Measurements from ENCODE around the gene DOC2B. TPM values are rescaled to one million over a fixed set of nuclear protein-coding genes. Genes with fewer than 3 reads are reported as not detected.
"Not testable (repeated sequence)": the region's sequence is repeated elsewhere in the genome, so short reads cannot be mapped to it uniquely, and the experiment has no call there.

The DOC2B gene
- total and polyA plus RNA-seq, 2 donors = 2.9 to 4.4 TPM

DNA sequence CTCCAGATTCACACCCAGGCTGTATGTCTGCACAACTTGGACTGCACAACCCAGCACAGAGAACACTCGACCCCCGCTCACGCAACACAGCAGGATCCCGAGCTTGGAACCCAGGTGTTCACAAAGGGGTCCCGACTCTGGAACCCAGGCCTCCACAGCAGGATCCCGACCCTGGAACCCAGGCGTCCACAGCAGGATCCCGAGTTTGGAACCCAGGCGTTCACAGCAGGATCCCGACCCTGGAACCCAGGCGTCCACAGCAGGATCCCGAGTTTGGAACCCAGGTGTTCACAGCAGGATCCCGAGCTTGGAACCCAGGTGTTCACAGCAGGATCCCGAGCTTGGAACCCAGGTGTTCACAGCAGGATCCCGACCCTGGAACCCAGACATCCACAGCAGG is 16.8 kb upstream of the DOC2B start:
- peaks cover 0 to 12% of the 10 kb centered on the region in 2 donors for H3K4me1 ChIP-seq (ENCODE audit: control insufficient read depth in 2 of 2, insufficient read depth in 2 of 2, low read length in 2 of 2)
- H3K27me3 ChIP-seq (ENCODE audit: control insufficient read depth in 2 of 2, insufficient read depth in 1 of 2, low read length in 1 of 2); H3K27ac ChIP-seq (ENCODE audit: low read depth in 1 of 2, low read length in 1 of 2); H3K4me3 ChIP-seq (ENCODE audit: low read length in 2 of 2); DNase-seq (ENCODE audit: low read depth in 6 of 9, low spot score in 9 of 9); H3K36me3 ChIP-seq (ENCODE audit: control insufficient read depth in 2 of 2, insufficient read depth in 2 of 2, low read length in 1 of 2): not testable (repeated sequence)
- peaks cover 1 to 21% of the 10 kb centered on the region in 2 donors for H3K9me3 ChIP-seq (ENCODE audit: control insufficient read depth in 2 of 2, insufficient read depth in 1 of 2, low read length in 1 of 2)
- WGBS = 94% methylated on average over 15 of the region's 15 CpGs

DNA sequence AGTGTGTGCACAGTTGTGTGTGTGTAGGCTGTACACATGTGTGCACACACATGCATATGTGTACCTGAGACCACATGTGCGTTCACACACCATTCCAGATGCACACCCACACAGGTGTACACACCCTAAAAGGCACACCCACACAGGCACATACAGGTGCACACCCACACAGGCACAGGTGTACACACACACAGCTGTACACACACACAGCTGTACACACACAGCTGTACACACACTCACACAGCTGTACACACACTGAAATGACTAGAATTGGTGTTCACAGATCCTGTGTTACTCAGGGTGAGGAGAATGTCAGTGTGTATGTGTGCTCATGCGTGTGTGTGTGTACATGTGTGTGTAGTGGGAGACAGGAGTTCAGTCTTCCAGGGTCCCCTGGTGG is 15.9 kb upstream of the DOC2B start:
- WGBS = 98% methylated on average over 2 of the region's 2 CpGs
- DNase-seq (ENCODE audit: low read depth in 6 of 9, low spot score in 9 of 9) = no peak
- H3K27me3 ChIP-seq (ENCODE audit: control insufficient read depth in 2 of 2, insufficient read depth in 1 of 2, low read length in 1 of 2) = no peaks in the 10 kb centered on the region

DNA sequence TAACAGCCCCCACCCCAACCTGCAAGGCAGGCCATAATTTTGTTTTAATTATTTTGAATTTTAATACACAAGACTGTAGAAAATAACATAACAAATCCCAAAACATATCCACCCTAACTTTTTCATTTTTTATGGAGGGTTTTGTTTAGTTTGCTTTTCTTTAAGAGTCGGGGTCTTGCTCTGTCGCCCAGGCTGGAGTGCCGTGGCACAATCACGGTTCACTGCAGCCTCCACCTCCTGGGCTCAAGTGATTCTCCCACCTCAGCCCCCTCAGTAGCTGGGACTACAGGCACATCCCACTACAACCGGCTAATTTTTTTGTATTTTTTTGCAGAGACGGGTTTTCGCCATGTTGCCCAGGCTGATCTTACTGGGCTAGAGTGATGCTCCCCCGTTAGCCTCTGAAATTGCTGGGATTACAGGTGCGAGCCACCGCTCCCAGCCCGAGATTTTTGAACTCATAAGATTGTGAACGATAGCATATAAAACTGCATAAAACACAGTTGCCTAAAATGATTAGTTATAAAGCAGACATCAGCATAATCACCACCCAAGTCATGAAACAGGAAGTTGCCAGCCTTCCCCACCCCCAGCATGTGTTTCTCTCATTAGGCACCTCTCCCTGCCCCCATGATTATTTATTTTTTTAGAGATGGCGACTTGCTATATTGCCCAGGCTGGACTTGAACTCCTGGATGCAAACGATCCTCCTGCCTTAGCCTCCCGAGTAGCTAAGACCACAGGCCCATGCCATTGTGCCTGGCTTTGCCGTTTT is 13.6 kb upstream of the DOC2B start:
- H3K9me3 ChIP-seq (ENCODE audit: control insufficient read depth in 2 of 2, insufficient read depth in 1 of 2, low read length in 1 of 2) = peaks cover 1 to 28% of the 10 kb centered on the region in 2 donors
- DNase-seq (ENCODE audit: low read depth in 6 of 9, low spot score in 9 of 9) = no peak
- 89% methylated on average over 16 of the region's 16 CpGs for WGBS
- H3K36me3 ChIP-seq (ENCODE audit: control insufficient read depth in 2 of 2, insufficient read depth in 2 of 2, low read length in 1 of 2) = no peaks in the 10 kb centered on the region
- peaks cover 0 to 5% of the 10 kb centered on the region in 2 donors for H3K4me1 ChIP-seq (ENCODE audit: control insufficient read depth in 2 of 2, insufficient read depth in 2 of 2, low read length in 2 of 2)
- no peaks in the 10 kb centered on the region for H3K27me3 ChIP-seq (ENCODE audit: control insufficient read depth in 2 of 2, insufficient read depth in 1 of 2, low read length in 1 of 2)
- H3K27ac ChIP-seq (ENCODE audit: low read depth in 1 of 2, low read length in 1 of 2) = no peak overlapping the region
- H3K4me3 ChIP-seq (ENCODE audit: low read length in 2 of 2) = no peak overlapping the region

More for the DNA sequence above, 15.9 kb upstream of the DOC2B start:
- Histone ChIP-seq H3K4me3 (ENCODE audit: low read length in 2 of 2) (no peak overlapping the region), H3K27ac (ENCODE audit: low read depth in 1 of 2, low read length in 1 of 2) (no peak overlapping the region), H3K9me3 (ENCODE audit: control insufficient read depth in 2 of 2, insufficient read depth in 1 of 2, low read length in 1 of 2) (peaks cover 1 to 28% of the 10 kb centered on the region in 2 donors), H3K4me1 (ENCODE audit: control insufficient read depth in 2 of 2, insufficient read depth in 2 of 2, low read length in 2 of 2) (peaks cover 0 to 12% of the 10 kb centered on the region in 2 donors), H3K36me3 (ENCODE audit: control insufficient read depth in 2 of 2, insufficient read depth in 2 of 2, low read length in 1 of 2) (no peaks in the 10 kb centered on the region)

DNA sequence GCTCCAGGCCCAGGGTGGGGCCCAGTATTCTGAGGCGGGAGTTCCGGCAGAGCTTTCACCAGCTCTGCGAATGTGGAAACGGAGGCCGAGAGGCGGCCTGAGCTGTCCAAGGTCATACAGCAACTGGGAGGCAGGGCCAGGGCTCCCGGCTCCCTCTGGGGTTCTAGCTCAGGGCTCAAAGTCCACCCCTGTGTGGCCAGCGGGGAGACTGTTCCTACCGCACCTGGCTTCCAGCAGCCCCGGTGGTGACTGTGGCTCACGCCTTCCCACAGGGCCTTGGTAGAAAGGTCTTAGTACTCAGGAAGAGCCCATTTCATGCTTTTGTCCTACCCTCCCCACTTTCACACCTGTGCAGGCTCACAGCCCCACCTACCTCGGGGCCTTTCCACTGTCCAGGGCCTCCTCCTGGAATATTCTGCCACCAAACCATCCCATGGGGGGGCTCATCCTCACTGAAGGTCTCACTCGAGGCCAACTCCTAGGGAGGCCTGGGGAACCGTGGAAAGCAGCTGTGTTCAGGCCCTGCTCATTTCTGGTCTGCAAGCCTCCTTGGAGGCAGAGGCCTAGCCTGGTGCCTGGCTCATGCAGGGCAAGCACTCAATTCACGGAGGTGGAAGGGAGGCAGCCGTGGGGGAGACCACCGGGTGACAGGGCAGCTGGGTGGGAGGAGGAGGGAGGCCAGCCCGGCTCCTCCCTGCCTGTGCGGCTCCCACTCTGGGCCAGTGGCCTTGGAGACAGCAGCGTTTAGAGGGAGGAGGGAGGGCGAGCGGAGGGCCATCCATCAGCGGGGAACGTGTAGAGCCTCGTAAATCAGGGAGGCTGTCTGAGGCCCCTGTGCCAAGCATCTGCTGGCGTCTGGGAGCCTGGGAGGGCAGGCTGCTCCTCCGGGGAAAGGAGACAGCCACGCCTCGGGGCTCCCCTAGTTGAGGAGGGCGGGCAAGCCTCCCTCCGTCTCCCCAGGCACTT is 12.7 kb upstream of the DOC2B start:
- no peaks in the 10 kb centered on the region for H3K27me3 ChIP-seq (ENCODE audit: control insufficient read depth in 2 of 2, insufficient read depth in 1 of 2, low read length in 1 of 2)
- no peaks in the 10 kb centered on the region for H3K36me3 ChIP-seq (ENCODE audit: control insufficient read depth in 2 of 2, insufficient read depth in 2 of 2, low read length in 1 of 2)
- H3K4me1 ChIP-seq (ENCODE audit: control insufficient read depth in 2 of 2, insufficient read depth in 2 of 2, low read length in 2 of 2) = no peaks in the 10 kb centered on the region
- no peak for DNase-seq (ENCODE audit: low read depth in 6 of 9, low spot score in 9 of 9)
- no peak overlapping the region for H3K27ac ChIP-seq (ENCODE audit: low read depth in 1 of 2, low read length in 1 of 2)
- 81% methylated on average over 31 of the region's 31 CpGs for WGBS
- peaks cover 1 to 28% of the 10 kb centered on the region in 2 donors for H3K9me3 ChIP-seq (ENCODE audit: control insufficient read depth in 2 of 2, insufficient read depth in 1 of 2, low read length in 1 of 2)
- no peak overlapping the region for H3K4me3 ChIP-seq (ENCODE audit: low read length in 2 of 2)

- Histone ChIP-seq H3K4me3 (ENCODE audit: low read length in 2 of 2) (no peak overlapping the region), H3K27ac (ENCODE audit: low read depth in 1 of 2, low read length in 1 of 2) (no peak overlapping the region), H3K36me3 (ENCODE audit: control insufficient read depth in 2 of 2, insufficient read depth in 2 of 2, low read length in 1 of 2) (no peaks in the 10 kb centered on the region), H3K4me1 (ENCODE audit: control insufficient read depth in 2 of 2, insufficient read depth in 2 of 2, low read length in 2 of 2) (no peaks in the 10 kb centered on the region), H3K27me3 (ENCODE audit: control insufficient read depth in 2 of 2, insufficient read depth in 1 of 2, low read length in 1 of 2) (no peaks in the 10 kb centered on the region), H3K9me3 (ENCODE audit: control insufficient read depth in 2 of 2, insufficient read depth in 1 of 2, low read length in 1 of 2) (peaks cover 1 to 27% of the 10 kb centered on the region in 2 donors)
- no peak for DNase-seq (ENCODE audit: low read depth in 6 of 9, low spot score in 9 of 9)
- WGBS = 96% methylated on average over 8 of the region's 8 CpGs
Observed at GRCh38 chr17:193426-193810, 12.0 kb upstream of the DOC2B start.

DNA sequence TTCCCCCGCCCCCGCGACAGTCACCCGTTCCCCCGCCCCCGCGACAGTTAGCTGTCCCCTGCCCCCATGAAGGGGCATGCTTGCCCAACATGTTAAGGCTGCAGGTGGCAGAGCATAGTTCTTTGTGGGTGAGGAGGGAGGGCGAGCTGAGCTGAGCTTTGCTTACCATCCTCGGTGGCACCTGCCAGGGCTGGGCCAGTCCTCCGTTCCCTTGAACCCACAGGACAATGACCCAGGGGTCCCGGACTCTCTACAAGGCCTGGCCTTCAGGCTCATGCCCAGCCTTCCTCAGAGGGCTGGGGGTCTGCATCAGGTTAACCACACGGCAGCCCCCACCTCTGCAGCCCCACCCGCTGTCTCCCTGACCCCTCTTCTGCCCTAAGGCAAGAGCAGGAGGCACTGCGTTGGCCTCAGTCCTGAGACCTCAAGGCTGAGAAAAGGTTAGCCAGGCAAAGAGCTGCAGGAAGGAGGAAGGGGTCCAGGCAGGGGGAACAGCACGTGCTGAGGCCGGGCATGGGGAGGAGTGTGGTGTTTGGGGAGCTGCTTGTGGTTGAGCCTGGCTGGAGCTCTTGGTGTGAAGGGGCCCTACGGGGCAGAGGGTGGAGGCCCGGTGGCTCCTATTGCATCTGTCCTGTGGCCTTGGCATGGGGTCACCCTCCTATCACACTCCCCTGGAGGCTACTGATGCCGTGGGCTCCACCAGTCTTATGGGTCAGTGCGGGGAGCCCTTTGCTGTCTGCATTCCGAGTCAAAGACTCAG is 11.4 kb upstream of the DOC2B start:
- H3K4me1 ChIP-seq (ENCODE audit: control insufficient read depth in 2 of 2, insufficient read depth in 2 of 2, low read length in 2 of 2) = no peaks in the 10 kb centered on the region
- H3K27me3 ChIP-seq (ENCODE audit: control insufficient read depth in 2 of 2, insufficient read depth in 1 of 2, low read length in 1 of 2) = no peaks in the 10 kb centered on the region
- no peak overlapping the region for H3K4me3 ChIP-seq (ENCODE audit: low read length in 2 of 2)
- peaks cover 0 to 21% of the 10 kb centered on the region in 2 donors for H3K9me3 ChIP-seq (ENCODE audit: control insufficient read depth in 2 of 2, insufficient read depth in 1 of 2, low read length in 1 of 2)
- no peaks in the 10 kb centered on the region for H3K36me3 ChIP-seq (ENCODE audit: control insufficient read depth in 2 of 2, insufficient read depth in 2 of 2, low read length in 1 of 2)
- DNase-seq (ENCODE audit: low read depth in 6 of 9, low spot score in 9 of 9) = no peak
- 75% methylated on average over 21 of the region's 21 CpGs for WGBS
- no peak overlapping the region for H3K27ac ChIP-seq (ENCODE audit: low read depth in 1 of 2, low read length in 1 of 2)

GRCh38 chr17:189444-189843 is 8.0 kb upstream of the DOC2B start:
- Histone ChIP-seq H3K4me3 (ENCODE audit: low read length in 2 of 2) (no peak overlapping the region), H3K9me3 (ENCODE audit: control insufficient read depth in 2 of 2, insufficient read depth in 1 of 2, low read length in 1 of 2) (peaks cover 0 to 15% of the 10 kb centered on the region in 2 donors), H3K27ac (ENCODE audit: low read depth in 1 of 2, low read length in 1 of 2) (no peak overlapping the region), H3K36me3 (ENCODE audit: control insufficient read depth in 2 of 2, insufficient read depth in 2 of 2, low read length in 1 of 2) (no peaks in the 10 kb centered on the region), H3K4me1 (ENCODE audit: control insufficient read depth in 2 of 2, insufficient read depth in 2 of 2, low read length in 2 of 2) (no peaks in the 10 kb centered on the region), H3K27me3 (ENCODE audit: control insufficient read depth in 2 of 2, insufficient read depth in 1 of 2, low read length in 1 of 2) (peaks cover 0 to 10% of the 10 kb centered on the region in 2 donors)
- WGBS = 90% methylated on average over 7 of the region's 7 CpGs
- DNase-seq (ENCODE audit: low read depth in 6 of 9, low spot score in 9 of 9) = no peak

DNA sequence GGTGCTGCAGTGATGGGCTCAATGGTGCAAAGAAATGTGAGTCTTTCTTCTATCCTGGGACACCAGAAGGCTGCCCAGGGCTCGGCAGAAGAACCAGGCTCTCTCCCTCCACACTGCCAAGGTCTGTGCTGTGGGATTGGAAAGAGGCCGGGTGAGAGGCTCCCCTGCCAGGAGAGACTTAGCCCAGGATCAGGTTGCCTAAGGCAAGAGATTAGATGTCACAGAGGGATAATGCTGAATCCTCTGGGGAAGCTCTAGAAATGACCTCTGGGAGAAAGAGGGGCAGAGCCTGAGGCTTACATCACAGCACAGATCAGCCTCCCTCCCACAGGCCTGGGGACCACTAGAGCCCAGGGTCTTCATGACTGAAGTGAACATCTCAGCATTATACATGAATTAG is 5.7 kb upstream of the DOC2B start:
- Histone ChIP-seq H3K9me3 (ENCODE audit: control insufficient read depth in 2 of 2, insufficient read depth in 1 of 2, low read length in 1 of 2) (no peaks in the 10 kb centered on the region), H3K27me3 (ENCODE audit: control insufficient read depth in 2 of 2, insufficient read depth in 1 of 2, low read length in 1 of 2) (peaks cover 3 to 33% of the 10 kb centered on the region in 2 donors), H3K4me1 (ENCODE audit: control insufficient read depth in 2 of 2, insufficient read depth in 2 of 2, low read length in 2 of 2) (no peaks in the 10 kb centered on the region), H3K27ac (ENCODE audit: low read depth in 1 of 2, low read length in 1 of 2) (no peak overlapping the region), H3K36me3 (ENCODE audit: control insufficient read depth in 2 of 2, insufficient read depth in 2 of 2, low read length in 1 of 2) (no peaks in the 10 kb centered on the region), H3K4me3 (ENCODE audit: low read length in 2 of 2) (no peak overlapping the region)
- WGBS = 92% methylated on average over 2 of the region's 2 CpGs
- DNase-seq (ENCODE audit: low read depth in 6 of 9, low spot score in 9 of 9) = no peak

Data from thymus (tissue), 11 donors.